Peyer's patch (tissue), 4 donors: ENCODE results near the gene DISP2.

Source experiments
- POLR2A ChIP-seq, 2 donors: fragments of 450-650 bp; IDR thresholded peaks; one replicate each; pipeline ENCODE4 v1.5.1; 2017; ENCODE audit warnings: antibody characterized with exemption in 2 of 2, mild to moderate bottlenecking in 2 of 2, moderate library complexity in 2 of 2
- TF ChIP-seq, protein P1 (sequence below), 6 experiments: fragments of 450-650 bp in 4 of 6; fragments of 200-600 bp in 2 of 6; sonication (generic) in 1 of 6; IDR thresholded peaks; one replicate each; pipeline ENCODE4 v1.5.1; 2017 to 2019; ENCODE audit warnings: antibody characterized with exemption in 6 of 6, mild to moderate bottlenecking in 3 of 6, moderate library complexity in 1 of 6

DNA sequence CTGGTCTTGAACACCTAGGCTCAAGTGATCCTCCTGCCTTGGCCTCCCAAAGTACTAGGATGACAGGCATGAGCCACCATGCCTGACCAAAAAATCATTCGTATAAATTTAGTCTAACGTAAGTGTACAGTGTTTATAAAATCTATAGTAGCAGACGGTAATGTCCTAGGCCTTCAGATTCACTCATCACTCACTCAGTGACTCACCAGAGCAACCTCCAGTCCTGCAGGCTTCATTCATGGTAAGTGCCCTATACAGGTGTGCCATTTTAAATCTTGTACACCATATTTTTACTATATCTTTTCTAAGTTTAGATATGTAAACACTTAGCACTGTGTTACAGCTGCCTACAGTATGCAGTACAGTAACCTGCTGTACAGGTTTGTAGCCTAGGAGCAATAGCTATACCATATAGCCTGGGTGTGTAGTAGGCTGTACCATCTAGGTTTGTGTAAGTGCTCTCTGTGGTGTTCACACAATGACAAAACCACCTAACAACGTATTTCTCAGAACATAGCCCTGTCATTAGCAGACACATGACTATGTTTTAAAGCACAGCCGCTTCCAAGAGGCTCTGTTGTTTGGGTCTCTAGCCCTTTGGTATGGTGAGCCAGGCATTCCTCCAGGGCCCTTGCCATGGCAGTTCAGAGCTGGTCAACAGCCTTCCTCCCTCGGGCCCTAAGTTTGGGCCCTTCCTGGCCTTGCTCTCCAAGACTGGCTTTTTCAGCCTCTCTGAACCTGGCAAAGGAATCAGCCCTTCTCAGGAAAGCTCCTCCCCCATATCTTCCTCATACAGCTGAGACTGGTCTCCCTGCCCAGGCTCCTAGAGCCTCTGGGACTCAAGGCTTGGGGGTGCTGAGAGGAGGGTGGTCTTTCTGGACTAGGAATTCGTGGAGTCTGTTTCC lies 15.4 kb upstream of the DISP2 start:
- TF ChIP-seq, protein P1, sequence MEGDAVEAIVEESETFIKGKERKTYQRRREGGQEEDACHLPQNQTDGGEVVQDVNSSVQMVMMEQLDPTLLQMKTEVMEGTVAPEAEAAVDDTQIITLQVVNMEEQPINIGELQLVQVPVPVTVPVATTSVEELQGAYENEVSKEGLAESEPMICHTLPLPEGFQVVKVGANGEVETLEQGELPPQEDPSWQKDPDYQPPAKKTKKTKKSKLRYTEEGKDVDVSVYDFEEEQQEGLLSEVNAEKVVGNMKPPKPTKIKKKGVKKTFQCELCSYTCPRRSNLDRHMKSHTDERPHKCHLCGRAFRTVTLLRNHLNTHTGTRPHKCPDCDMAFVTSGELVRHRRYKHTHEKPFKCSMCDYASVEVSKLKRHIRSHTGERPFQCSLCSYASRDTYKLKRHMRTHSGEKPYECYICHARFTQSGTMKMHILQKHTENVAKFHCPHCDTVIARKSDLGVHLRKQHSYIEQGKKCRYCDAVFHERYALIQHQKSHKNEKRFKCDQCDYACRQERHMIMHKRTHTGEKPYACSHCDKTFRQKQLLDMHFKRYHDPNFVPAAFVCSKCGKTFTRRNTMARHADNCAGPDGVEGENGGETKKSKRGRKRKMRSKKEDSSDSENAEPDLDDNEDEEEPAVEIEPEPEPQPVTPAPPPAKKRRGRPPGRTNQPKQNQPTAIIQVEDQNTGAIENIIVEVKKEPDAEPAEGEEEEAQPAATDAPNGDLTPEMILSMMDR (IDR thresholded peaks at IDR 0.05): no peak
- no peak for TF ChIP-seq POLR2A (IDR thresholded peaks at IDR 0.05)
